IPS DF 19.7 (cell line): ENCODE data around the gene CAPN10.
"Not testable (repeated sequence)": the region's sequence is repeated elsewhere in the genome, so short reads cannot be mapped to it uniquely, and the experiment has no call there.

Experiments
- DNase-seq: peaks from one replicate; pipeline ENCODE4 v3.0.0-alpha.2; 2013; ENCODE audit warnings: low read depth, low spot score

Gene CAPN10

DNA sequence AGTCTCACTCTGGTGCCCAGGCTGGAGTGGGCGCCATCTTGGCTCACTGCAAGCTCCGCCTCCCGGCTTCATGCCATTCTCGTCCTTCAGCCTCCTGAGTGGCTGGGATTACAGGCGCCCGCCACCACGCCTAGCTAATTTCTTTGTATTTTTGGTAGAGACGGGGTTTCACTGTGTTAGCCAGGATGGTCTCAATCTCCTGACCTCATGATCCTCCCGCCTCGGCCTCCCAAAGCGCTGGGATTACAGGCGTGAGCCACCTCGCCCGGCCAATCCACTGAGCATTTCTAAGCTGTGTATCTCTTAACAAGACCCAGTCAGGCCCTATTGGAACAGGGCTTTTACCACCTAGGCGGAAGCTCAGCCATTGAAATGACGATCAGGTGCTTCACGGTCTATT is 23.3 kb upstream of the CAPN10 start:
- not testable (repeated sequence) for DNase-seq

DNA sequence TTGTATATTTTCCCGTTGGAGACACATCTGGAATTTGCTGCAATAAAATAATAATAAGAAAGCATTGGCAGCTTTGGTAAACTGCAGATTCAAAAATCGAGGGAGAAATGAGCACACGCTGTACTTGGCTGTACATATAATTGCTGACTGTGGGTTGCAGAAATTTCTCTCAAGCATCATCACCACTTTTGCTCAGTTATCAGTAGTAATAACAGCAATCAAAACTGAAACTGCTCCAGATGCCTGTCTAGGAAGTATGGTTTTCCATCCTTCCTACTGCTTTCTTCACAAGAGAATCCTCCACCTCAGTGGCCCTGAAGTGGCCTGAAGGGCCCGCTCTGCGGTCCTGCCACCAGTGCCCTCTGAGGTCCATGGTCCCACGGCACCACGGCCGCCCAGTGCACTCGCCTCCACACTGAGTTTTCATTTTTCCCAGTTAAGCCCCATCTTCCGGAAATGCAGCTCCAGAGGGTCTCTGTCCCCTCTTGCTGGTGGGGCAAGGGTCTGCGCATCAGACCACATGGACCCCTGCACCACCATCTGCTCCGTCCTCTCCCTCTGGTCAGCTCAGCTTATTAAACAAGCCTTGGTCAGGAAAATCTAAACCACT is 22.5 kb upstream of the CAPN10 start:
- DNase-seq: no peak

DNA sequence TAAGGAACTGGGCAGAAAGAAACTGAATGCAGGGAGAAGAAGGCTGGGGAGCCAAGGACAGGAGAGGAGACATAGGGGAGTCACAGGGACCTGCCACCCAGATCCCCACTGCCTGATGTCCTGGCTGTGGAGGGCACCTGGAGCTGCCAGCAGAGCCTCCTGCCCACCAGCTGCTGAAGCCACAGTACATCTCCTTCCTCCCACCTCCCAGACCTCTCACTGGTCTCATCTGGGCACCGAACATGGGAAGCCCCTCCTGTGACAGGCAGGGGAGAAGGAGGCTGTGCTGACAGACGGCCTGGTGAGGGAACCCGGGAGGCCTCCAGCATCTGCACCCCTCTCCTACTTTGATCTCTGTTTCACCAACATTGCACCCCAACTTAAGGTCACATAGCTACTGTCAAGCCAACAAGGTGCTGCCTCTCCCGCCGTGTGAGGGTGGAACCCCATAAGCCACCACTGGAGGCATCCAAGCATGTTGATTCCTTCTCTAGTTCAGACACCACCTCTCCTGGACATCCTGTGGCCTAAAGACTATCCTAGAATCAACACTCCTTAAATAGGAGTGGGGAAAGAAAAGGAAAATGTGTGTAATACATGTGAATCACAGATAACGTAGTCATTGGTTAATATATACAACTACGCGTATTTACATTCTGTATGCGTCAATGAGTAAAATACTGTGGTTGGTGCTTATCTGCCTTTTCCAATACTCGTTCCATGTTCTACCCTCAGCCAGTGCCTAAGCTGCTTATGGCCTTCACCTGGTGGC is 21.8 kb upstream of the CAPN10 start:
- DNase-seq: no peak

DNA sequence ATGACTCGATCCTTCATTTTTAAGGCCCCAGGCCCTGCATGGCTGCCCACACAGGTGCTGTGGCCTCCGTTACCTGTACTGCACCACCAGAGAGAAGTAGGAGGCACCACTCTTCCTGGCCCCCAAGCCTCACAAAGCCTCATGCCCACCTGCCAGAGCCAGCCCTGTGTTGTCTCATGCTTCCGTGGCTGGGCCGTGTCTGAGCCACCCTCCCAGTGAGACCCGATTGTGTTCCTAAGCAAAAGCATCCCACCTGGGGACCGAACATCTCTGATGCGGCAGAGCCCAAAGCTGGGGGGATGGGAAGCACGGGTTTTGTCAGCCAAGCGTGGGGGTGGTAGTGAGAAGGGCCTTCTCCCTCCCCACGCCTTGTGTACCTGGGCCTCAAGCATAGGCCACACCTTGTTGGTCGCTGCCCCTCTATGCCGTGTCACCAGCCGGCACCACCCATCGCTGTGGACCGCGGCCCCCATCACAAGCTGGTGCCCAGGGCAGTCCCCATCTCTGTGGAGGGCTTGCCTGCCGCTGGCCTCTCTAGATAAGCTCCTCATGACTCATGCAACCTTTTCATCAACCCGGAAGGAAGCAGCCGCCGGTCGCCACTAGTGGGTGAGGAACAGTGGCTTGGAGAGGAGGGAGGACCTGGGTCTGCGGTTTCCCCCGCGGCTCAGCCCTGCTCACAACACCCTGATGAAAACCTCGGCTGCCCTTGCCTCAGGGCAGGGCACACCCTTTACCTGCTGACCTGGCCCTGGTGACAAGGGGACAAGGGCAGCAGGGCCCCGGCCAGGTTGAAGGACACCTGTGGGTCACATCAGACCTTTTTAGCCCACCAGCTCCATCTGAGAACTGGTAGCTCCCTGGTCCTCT is 21.0 kb upstream of the CAPN10 start:
- DNase-seq: no peak

DNA sequence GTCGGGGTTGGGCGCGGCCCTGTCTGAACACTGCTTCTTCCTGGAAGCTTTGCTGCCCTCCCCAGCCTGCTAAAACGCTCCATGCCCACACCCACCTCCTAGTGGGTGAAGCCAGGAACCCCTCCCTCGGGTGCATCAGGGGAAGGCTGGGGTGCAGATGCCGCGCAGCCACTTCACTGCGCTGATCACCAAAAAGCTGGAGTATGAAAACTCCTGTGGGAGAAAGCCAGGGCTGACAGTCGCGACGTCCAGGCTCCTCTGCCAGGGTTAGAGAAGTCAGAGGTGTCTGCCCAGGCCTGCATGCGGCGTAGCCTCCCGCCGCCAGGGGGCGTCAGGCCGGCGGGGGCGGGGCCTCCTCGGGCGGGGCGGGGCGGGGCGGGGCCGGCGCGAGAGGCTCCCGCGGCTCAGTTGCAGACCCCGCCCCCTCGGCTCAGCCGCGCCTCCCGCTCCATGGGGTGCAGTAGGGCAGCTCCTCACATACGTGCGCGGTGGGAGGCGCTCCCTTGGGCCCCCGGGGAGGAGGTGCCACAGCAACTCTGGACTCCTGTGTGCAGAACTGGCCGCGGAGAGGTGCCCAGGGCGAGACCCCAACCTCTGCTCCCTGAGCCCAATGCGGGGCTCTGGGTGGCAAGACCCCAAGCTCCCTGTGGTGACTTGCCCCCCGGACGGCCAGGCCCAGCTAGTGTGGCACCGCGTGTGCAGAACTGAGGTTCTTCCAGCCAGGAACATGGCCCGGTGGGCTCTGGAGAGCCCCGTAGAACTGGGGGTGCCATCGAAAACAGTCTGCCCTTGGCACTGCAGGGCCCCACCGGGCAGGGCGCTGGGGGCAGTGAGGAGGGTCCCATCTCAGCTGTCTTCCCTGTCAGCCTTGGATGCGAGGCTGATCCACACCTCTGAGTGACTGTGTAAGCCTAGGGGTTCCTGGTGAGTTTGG is 20.1 kb upstream of the CAPN10 start:
- no peak for DNase-seq

DNA sequence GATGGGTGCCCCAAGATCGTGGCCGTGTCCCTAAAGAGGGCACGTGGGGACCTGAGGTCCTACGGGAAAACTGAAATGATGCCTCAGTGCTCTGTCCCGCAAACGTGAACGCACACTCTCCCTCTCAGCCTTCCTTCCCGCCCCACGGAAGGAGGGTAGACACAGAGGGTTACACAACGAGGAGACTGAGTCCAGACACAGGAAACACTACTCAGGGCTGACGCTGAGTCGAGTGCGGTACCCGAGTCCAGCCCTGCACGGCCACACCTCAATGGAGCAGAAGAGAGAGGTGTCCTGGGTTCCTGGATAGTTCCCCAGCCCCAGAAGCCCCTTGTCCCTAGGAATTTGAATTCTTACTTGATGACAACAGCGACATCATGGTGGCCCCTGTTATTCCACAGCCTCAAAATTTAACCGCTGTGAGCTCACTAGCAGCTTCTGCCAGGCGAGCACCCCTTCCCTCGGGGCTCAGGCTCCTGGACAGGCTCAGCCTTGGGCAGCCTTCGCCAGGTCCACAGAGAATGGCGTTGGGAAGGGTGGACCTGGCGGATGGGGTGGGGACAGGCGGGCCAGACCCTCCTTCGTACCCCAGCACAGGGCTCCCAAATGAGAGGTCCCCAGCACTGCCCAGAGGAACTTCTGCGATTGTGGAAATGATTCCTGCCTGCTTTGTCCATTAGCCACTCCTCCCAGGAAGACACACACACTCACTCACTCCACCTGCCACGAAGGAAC is 19.2 kb upstream of the CAPN10 start:
- DNase-seq: no peak

DNA sequence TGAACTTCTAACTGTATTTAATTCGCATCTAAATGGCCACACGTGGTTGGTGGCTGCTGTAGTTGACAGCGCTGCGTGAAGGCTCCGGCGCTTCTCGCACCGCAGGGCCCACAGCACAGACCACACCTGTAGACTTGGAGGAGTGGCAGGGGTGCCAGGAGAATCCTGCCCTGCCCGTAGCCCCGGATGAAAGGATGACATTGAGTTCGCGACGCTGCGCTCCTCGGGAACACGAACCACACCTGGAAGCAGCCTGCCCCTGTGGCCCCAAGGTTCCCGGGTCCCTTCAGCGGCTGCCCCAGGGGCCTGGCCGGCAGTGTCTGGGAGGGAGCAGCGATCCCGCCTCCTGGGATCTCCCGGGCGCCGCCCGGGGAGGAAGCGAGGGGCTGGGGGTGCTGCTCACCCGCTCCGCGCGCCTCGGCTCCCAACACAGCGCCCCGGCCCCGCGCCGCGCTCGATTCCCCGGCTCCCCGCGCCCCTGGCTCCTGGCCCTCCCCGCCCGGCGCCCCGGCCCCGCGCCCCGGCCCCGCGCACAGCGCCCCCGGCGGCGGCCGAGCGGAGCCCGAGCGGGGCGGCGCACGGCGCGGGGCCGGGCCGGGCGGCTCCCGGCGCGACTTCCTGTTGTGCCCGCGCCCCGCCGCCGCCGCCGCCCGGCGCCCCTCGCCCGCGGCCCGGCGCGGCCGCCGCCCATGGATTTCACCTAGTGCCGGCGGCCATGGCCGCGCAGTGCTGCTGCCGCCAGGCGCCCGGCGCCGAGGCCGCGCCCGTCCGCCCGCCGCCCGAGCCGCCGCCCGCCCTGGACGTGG is 18.5 kb upstream of the CAPN10 start, which contains the start of gene RNPEPL1:
Gene RNPEPL1 (plus strand): TSS at position 613 of the 806 bp plus-strand sequence. CDS start 103 bp downstream, at position 716.
- DNase-seq: no peak

DNA sequence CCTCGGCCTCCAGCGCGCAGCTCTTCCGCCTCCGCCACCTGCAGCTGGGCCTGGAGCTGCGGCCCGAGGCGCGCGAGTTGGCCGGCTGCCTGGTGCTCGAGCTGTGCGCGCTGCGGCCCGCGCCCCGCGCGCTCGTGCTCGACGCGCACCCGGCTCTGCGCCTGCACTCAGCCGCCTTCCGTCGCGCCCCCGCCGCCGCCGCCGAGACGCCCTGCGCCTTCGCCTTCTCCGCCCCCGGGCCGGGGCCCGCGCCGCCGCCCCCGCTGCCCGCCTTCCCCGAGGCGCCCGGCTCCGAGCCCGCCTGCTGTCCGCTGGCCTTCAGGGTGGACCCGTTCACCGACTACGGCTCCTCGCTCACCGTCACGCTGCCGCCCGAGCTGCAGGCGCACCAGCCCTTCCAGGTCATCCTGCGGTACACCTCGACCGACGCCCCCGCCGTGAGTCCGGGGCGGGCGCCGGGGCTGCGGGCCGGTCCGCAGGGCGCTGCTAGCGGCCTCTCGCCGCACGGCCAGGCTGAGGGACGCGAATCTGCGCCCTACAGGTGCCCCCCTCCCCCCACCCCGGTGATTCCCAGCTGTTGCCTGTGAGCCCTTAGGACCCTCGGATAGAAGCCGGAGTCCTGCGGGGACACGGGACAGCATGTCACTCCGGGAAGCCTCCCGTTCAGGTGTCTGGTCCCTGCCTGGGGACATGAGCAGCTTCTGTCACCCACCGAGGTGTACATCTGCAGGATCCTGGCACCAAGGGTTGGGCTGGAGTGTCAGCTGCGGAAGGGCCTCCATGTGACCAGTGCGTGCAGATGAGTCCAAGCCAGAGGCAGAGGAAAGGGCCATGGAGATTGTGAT is 17.6 kb upstream of the CAPN10 start:
- DNase-seq: no peak

DNA sequence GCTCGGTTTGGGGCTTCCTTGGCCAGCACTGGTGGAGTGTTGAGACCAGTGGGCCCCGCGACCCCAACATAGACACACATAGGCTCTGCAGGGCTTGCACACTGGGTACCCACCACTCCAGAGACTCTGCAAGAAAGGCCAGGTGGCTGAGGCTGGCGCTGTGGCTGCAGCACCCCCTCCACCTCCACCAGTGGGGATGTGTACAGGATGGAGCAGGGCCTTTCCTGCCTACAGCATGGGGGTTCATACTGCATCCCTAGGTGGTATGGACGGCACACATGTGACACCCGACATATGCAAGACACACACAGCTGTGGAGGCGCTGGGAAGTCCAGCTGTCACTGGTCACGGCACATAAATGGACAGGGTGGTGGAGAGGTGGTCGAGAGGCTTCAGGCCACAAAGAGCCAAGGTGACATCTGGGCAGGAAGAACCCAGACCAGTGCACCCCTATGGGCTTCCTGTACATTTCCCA is 17.0 kb upstream of the CAPN10 start:
- DNase-seq: no peak

DNA sequence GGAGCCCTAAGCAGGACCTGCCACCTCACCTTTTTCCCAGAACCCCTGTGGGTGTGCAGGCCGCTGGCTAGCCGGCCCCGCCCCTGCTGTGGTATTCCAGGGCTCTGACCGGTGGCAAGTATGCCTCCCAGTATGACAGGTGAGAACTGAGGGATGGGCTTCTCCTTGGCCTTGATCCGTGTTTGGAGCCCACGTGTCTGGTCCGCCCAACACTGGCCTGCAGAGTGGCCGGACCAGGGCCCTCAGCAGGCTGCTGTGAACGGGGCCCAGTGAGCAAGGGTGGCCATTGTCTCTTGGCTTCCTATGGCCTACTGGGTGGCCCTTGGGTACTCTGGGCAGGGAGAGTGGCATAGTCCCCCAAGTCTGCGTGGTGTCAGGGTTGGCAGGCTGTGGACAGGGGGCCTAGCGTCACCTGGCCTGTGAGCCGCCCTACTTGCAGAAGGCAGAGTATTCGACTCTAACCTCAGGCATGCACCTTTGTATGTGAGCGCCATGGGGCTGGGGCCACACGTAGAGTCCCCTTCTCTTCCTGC is 16.5 kb upstream of the CAPN10 start:
- DNase-seq: no peak

DNA sequence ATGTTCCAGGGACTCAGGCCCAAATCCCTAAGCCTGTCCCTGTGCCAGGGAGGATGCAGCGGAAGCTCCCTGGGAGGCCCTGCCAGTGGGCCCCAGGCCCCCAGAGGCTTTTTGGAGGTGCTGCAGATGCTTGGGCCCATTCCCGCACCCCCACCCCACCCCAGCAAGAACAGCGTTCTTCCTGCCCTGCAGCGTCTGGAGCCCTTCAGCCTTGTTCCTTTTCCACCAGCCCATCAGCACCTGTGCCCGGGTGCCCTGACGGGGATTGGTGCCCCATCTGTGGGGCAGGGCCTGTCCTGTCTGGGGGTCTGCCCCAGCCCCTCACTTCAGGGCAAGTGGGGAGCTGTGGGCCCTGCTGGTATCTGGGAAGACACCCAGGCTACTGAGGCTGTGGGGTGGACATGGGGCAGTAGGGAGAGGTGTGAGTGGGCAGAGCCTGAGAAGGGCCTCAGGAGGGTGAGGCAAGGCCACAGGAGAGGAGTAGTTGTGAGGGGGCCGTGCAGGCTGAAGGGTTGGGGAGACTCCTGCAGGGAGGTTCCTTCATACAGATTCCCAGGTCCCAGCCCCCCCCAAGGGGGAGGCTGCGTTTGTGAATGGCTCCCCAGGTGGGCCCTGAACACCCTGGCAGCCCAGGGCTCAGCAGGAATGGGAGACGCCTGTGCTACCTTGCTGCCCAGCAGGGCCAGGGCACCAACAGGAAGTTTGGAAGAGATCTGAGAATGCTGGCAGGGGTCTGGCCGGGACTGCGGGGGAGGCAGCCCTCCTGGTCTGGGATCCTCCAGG is 15.8 kb upstream of the CAPN10 start:
- DNase-seq: no peak

DNA sequence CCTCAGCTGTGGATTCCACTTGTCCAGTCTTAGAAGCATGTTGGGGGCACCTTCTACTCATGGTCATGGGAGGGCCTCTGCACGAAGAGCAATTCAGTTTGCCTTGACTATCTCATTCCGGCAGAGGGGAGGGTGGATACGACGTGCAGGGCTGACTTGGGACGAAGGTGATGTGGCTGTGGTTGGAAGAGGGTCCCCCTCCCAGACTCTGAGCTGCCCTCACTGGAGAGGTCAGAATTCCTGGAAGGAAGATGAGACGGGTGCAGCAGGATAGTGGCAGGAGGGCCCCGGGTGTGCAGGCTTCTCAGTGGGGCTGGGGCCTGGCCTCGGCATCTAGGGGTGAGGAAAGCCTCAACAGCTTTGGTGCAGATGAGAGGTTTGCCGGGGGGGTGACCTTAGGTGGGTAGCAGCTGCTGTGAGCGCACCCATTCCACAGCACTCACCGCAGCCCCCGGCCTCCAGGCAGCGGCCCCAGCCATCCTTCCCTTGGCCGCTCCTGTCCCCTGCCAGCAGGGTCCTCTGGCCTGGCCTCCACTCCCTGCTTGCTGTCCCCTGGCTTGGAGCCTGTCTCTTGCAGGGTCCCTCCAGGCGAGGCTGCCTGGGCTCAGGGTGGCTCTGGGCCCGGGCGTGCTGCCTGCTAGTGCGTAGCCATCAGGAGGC is 15.1 kb upstream of the CAPN10 start:
- no peak for DNase-seq

DNA sequence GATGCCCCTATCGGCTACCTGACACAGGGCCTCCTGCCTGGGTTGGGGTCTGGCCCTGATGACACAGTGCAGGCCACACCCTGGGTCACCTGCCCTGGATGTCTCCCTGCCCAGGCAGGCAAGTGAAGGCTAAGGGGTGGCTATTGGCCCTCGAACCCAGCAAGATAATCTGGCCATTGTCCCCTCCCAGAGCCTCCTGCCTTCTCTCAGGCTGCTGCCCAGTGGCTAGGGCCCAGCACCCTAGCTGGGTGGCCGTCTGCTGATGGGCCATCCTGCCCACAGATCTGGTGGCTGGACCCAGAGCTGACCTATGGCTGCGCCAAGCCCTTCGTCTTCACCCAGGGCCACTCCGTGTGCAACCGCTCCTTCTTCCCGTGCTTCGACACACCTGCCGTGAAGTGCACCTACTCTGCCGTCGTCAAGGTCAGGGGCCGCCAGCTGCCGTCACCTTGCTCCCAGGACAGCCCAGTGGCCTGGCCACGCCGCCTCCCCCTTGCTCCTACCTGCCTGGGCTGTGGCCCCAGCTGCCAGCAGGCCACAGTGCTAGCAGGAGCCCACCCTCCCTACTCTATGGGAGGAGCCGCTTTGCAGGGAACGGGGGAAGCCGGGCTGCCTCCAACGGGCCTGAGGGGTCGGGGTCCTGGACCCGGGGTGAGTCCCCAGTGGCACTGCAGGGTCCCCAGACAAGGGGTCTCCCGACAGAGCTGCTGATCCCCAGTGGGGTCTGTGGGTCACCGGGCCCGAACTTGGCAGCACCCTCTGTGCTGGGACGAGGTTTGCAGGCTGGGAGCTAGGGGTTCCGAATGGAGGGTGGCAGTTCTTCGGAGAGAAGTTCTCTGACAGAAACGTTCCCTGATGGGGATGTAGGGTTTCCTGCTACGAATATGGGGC is 14.1 kb upstream of the CAPN10 start:
- no peak for DNase-seq

DNA sequence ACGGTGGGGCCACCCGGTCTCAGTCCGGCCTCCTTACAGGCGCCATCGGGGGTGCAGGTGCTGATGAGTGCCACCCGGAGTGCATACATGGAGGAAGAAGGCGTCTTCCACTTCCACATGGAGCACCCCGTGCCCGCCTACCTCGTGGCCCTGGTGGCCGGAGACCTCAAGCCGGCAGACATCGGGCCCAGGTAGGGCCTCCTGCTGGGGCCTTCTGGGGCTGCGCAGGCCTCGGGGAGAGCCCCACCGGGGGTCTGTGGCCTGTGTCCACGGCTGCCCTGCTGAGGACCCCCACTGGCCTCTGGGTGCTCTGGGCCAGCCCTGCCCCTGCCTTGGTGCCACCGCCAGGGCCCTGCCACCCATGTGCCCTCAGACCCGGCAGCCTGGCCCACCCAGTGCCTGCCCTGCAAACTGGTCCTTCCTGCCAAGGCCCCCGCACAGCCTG is 13.4 kb upstream of the CAPN10 start:
- DNase-seq: no peak

DNA sequence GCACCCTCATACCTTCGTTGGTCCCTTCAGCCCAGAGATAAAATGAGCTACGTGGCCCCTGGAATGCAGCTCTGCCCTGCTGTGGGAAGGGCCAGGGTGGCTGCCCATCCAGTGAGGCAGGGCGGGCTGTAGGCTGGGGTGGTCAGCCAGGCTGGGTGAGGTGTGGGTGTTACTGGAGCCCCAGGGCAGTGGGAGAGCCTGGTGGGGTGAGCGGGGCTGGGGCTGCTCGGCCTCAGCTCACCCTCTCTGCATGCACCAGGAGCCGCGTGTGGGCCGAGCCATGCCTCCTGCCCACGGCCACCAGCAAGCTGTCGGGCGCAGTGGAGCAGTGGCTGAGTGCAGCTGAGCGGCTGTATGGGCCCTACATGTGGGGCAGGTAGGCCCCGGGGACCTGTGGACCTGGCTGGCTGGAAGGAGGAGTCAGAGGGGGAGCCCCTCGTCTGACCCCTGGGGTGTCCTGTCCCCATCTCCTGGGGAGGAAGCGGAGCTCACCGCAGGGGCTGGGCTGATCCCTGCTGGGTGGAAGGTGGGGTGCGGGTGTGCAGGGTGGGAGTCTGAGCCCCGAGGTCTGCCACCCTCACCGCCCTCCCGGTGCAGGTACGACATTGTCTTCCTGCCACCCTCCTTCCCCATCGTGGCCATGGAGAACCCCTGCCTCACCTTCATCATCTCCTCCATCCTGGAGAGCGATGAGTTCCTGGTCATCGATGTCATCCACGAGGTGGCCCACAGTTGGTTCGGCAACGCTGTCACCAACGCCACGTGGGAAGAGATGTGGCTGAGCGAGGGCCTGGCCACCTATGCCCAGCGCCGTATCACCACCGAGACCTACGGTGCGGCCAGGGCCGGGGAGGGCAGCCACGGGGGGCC is 12.8 kb upstream of the CAPN10 start:
- DNase-seq: no peak
